ENCODE data around the gene LRSAM1. TPM values are rescaled to one million over a fixed set of nuclear protein-coding genes. Genes with fewer than 3 reads are reported as not detected.

Gene LRSAM1
- total RNA-seq, 1 donor from 2014 or later = 35.4 TPM

- Histone ChIP-seq H3K36me3 (peaks cover 97% of the 10 kb centered on the region), H3K27me3 (ENCODE audit: low read depth) (no peaks in the 10 kb centered on the region), H3K4me1 (peaks cover 14% of the 10 kb centered on the region), H3K4me3 (no peak overlapping the region), H3K27ac (replicated peaks) (no peak overlapping the region), H3K9me3 (replicated peaks) (no peaks in the 10 kb centered on the region)
- no peak for TF ChIP-seq CTCF (IDR thresholded peaks at IDR 0.05; ENCODE audit: borderline replicate concordance)
- intact Hi-C loops (cut with micrococcal nuclease) = no loop called here
- no peak for DNase-seq
Observed at GRCh38 chr9:127488946-127489345, 37.6 kb downstream of the LRSAM1 start.

GRCh38 chr9:127489471-127490115, 38.3 kb downstream of the LRSAM1 start:
- Histone ChIP-seq H3K27ac (replicated peaks) (no peak overlapping the region), H3K36me3 (peaks cover 95% of the 10 kb centered on the region), H3K4me1 (peaks cover 21% of the 10 kb centered on the region), H3K4me3 (no peak overlapping the region), H3K9me3 (replicated peaks) (no peaks in the 10 kb centered on the region), H3K27me3 (ENCODE audit: low read depth) (no peaks in the 10 kb centered on the region)
- intact Hi-C loops (cut with micrococcal nuclease) = no loop called here
- no peak for DNase-seq
- TF ChIP-seq CTCF (IDR thresholded peaks at IDR 0.05; ENCODE audit: borderline replicate concordance) = no peak

DNA sequence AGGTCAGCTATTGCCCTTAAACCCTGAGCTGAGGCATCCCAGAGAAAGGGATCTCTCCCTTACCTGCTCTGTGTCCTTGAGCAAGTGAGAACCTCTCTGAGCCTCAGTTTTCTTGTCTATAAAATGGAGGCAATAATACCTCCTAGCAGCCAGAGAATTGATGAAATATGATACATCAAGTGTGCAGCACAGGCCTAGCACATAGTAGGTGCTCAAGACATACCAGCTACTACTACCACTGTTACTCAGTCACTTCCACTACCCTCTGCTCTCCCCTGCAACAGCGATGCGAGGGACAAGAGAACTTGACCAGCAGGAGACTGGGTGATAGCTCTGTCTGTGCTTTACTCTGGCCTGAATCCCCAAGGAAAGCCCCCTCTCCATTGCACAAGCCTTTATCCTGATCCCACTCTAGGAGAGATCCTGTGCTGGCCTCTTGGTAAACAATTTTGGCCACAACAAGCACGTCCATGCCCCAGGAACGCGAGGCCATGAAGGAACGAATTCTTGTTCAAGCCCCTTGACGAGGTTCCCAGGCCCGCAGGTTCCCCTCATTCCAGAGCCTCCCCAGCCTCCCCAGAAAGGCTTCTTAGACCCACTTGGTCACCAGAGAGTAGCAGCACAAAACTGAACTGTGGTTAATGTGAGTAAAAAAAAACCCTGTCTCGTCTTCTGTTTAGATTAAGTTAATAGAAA, 39.4 kb downstream of the LRSAM1 start:
- H3K9me3 ChIP-seq (replicated peaks) = no peaks in the 10 kb centered on the region
- no peak for TF ChIP-seq CTCF (IDR thresholded peaks at IDR 0.05; ENCODE audit: borderline replicate concordance)
- H3K27me3 ChIP-seq (ENCODE audit: low read depth) = no peaks in the 10 kb centered on the region
- intact Hi-C loops (cut with micrococcal nuclease) = no loop called here
- H3K36me3 ChIP-seq = peaks cover 90% of the 10 kb centered on the region
- no peak overlapping the region for H3K27ac ChIP-seq (replicated peaks)
- no peak overlapping the region for H3K4me3 ChIP-seq
- DNase-seq = no peak
- peaks cover 32% of the 10 kb centered on the region for H3K4me1 ChIP-seq

DNA sequence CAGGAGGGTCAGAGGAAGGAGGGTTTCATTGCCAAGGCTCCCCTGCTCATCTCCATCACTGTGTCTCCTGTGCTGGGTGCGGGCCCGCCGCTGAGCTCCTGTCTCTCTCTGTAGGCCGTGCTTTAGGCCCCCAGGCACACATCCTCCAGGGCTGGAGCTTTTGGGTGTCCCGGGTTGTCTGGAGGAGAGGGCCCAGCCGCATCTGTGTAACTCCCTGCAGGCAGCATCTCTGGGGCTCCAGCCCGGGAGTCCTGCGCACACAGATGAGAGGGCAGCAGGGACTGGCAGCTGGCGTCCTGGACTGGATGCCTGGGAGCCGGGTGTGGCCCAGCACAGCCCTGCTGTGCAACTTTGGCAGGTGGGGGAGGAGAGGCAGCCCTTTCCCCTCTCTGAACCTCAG, 40.2 kb downstream of the LRSAM1 start:
- no peaks in the 10 kb centered on the region for H3K9me3 ChIP-seq (replicated peaks)
- no peak overlapping the region for H3K4me3 ChIP-seq
- intact Hi-C loops (cut with micrococcal nuclease) = no loop called here
- peaks cover 38% of the 10 kb centered on the region for H3K4me1 ChIP-seq
- H3K27ac ChIP-seq (replicated peaks) = peak overlapping the region; percentile 94
- no peak for TF ChIP-seq CTCF (IDR thresholded peaks at IDR 0.05; ENCODE audit: borderline replicate concordance)
- H3K36me3 ChIP-seq = peaks cover 90% of the 10 kb centered on the region
- no peak for DNase-seq
- no peaks in the 10 kb centered on the region for H3K27me3 ChIP-seq (ENCODE audit: low read depth)

GRCh38 chr9:127492616-127493015, 41.3 kb downstream of the LRSAM1 start:
- intact Hi-C loops (cut with micrococcal nuclease) = no loop called here
- Histone ChIP-seq H3K27me3 (ENCODE audit: low read depth) (no peaks in the 10 kb centered on the region), H3K4me3 (no peak overlapping the region), H3K4me1 (peaks cover 38% of the 10 kb centered on the region), H3K36me3 (peaks cover 90% of the 10 kb centered on the region), H3K27ac (replicated peaks) (peak overlapping the region; percentile 94), H3K9me3 (replicated peaks) (no peaks in the 10 kb centered on the region)
- no peak for DNase-seq
- TF ChIP-seq CTCF (IDR thresholded peaks at IDR 0.05; ENCODE audit: borderline replicate concordance) = no peak

Measured in left ventricle myocardium inferior (tissue), 1 donor.